Hepatic stellate cell (primary cell): ENCODE data around the gene HOXC13.

Experiments used
- DNase-seq: peaks from one replicate; pipeline ENCODE4 v3.0.0; 2011; ENCODE audit warnings: low spot score

HOXC13 gene

DNA sequence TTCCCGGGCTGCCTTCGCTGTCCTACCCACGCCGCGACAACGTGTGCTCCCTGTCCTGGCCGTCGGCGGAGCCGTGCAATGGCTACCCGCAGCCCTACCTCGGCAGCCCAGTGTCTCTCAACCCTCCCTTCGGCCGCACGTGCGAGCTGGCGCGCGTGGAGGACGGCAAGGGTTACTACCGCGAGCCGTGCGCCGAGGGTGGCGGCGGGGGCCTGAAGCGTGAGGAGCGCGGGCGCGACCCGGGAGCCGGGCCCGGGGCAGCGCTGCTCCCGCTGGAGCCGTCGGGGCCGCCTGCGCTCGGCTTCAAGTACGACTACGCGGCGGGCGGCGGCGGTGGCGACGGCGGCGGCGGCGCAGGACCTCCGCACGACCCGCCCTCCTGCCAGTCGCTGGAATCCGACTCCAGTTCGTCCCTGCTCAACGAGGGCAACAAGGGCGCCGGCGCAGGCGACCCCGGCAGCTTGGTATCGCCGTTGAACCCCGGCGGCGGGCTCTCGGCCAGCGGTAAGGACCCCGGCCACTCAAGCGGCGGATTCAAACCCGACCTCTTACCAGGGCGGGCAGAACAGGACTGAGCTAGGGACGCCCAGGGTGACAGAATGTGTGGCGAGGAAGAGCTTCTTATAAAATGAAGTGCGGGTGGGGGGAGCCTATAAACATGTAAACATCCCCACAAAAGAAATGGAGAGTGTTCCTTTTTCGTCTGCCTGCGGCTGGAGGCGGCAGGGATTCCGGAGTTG, 16.6 kb downstream of the HOXC13 start:
- DNase-seq = no peak

DNA sequence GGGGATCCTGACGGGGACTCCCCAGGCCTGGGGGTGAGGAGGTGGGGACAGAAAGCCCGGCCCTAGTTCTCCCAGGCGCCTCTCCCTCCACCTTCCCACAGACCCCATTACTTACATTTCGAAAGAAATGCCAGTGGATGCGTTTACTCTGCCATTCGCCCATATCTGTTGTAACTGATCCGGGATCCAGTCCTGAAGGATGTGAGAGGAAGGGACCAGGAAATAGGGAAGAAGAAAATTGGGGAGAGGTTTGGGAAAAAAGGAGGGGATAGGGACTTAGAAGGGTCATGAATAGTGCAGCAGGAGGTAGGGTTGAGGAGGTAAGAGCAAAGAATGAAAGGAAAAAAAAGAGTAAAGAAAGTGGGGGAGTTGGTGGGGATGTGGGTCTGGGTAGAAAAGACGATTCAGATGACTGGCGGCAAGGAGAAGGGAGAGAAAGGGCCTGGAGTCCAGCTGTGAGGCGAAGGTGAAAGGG, 17.2 kb downstream of the HOXC13 start:
- DNase-seq = no peak

DNA sequence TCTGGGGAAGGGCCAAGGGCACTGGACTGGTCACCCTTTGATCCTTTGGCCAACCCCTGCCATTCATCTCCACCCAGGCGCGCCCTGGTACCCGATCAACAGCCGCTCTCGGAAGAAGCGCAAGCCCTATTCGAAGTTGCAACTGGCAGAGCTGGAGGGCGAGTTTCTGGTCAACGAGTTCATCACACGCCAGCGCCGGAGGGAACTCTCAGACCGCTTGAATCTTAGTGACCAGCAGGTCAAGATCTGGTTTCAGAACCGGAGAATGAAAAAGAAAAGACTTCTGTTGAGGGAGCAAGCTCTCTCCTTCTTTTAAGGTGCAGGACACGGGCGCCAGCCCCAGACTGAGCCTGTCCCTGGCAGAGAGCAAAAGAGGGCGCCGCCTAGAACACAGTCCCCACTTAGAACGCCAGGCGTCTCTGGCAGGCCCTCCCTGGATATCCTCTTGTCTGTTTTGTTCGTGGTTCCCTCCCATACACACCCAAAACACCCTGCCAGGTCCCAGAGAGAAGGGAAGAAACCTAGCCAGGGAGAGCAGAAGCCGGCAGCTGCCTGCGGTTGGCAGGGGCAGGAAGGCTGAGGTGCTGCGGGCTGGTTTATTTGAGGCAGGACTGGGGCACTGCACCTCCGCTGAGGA, 17.7 kb downstream of the HOXC13 start:
- no peak for DNase-seq

DNA sequence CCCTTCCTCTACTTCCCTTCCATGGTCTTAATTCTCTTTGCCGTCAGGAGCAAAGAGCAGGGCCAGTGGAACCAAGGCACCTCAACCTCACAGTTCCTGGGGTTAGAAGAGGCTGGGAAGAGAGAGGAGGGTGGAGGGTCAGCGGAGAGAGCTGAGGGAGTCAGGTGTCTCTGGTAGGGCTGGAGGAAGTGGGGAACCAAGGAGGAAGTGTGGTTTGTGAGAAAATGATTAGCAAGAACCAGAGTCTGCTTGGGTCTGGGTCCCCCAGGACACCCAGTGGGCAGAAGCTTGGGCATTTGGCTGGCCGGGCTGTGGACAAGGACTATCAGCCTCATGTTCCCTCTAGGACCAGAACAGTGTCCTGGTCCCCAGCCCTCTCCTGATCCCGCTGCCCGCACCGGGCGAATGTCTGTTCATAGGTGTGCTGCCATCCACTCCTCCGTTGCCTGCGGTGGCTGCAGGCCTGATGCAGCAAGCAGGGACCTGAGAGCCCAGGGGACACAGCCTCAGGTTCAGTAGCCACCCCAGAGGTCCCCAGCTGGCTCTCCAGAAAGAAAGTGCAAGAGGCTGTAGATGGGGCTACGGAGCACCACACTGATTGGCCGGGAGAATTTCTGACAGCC, 18.4 kb downstream of the HOXC13 start:
- DNase-seq = no peak

DNA sequence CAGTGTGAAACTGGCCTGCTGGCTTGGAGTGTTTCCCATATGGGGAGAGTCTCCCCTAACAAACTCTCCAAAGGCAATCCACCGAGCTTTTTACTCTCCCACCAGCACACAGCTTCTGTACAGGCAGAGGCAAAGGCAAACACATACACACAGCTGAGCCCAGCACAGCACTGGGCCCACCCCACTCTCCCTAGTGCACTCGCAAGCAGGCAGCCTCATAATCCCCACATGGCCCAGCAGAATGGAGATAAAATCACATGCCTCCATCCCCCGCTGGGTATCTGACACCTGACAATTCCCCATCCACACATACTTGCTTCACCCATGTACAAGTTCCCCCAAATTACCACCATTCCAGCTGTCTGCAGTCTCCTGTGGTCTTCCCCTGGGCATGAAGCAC, 19.5 kb downstream of the HOXC13 start:
- DNase-seq = no peak

DNA sequence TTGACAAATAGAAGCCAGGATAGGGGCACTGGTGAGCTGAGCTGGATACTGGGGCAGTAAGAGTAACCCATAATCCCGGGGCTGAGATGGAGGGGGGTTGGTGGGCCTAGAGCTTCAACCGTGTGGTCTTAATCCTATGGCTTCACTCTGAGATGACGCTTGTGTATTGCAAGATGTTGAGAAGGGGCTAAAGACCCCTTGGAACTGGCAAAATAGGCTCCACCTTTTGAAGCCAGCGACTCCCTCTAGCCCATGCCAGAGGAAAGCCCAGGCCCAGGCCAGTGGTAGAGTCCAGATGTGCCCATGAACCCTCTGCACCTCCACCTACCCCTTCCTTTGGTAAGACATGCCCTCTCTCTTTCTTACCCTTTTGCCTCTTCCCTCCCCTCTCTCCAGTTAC, 20.7 kb downstream of the HOXC13 start:
- DNase-seq = no peak

DNA sequence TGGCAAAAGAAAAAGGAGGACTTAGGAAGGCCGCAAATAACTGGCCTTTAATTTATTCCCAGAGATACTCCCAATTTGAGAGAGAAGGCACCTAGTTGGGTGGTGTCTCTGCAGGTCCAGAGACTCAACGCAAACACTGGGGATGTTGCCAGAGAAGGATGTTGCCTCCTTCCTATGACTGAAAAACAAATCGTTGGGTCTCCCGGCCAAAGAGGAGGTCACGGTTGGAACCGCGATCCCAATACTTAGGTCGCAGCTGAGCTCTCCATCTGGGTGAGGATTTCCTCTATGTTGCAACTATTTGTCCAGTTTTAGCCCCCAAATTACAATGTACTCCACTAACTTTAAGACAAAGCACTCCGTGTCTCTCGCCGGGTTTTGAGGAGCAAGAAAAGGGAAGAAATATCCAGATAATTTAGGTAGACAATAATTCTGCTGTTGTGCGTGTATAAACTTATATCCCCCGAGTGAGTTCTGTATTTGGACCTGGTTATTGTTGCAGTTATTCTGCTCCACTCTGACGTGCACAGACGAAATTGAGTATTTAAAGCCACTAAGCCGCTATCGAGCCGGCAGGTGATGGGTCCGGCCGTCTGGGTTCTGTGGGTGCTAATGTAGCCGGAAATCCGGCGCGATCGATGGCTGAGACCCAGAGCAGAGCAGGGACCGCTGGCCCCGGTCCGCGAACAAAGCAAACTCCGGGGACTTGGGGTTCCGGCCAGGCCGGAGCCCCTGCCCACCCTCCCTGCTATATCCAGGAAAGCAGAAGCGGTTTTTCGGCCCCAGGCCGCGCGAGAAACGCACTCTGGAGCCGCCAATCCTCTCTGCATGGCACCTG, 21.8 kb downstream of the HOXC13 start:
- DNase-seq = no peak

DNA sequence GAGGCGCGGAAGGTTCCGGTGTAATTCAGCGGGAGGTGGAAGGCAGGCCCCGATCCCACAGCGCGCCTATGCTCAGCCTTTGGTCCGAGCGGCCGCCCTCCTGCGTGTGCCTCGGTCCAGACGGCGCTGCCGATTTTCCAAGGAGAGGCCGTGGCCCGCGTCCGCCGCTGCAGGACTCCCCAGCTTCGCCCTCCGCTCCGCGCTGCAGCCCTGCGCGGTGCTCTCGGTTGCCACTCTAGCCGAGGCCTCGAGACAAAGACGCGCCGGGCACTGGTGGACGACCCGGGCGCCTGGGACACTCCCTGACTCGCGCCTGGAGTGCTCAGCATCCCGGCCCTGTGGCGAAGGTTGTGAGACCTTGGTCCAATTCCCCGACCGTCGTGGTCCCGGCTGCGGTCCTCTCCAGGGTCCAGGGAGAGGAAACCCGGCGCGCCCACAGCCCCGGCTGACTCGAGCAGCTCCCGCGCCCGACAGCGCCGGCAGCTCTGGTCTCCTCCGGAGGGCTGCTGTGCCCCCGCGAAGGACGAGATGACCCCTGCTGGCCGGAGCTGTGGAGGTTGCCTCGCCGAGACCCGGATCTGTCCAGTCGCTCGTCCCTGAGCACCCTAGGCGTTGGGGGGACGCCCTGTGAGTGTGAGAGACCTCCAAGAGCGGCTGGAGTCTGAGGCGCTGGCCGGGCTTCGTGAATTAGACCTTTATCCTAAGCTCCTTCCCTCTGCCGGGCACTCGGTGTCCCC, 22.6 kb downstream of the HOXC13 start:
- no peak for DNase-seq

DNA sequence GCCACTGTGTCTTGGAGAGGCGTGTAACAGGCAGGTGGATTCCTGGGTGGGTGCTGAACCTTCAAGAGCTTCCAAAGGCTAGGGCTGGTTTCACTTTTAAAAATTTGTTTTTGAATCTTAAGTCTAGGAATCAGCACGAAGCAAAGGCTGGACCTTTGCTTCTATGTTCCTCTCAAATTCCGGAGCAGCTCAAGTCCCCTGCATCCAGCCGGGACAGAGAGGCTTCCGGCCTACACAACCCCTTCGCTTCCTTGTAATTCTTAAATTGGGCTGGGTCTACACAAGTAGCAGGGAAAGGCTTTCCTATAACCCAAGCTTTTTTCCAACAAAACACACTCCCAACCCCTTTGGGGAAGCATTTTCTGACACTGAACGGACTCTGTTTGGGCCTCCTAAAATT, 24.4 kb downstream of the HOXC13 start:
- DNase-seq = no peak

DNA sequence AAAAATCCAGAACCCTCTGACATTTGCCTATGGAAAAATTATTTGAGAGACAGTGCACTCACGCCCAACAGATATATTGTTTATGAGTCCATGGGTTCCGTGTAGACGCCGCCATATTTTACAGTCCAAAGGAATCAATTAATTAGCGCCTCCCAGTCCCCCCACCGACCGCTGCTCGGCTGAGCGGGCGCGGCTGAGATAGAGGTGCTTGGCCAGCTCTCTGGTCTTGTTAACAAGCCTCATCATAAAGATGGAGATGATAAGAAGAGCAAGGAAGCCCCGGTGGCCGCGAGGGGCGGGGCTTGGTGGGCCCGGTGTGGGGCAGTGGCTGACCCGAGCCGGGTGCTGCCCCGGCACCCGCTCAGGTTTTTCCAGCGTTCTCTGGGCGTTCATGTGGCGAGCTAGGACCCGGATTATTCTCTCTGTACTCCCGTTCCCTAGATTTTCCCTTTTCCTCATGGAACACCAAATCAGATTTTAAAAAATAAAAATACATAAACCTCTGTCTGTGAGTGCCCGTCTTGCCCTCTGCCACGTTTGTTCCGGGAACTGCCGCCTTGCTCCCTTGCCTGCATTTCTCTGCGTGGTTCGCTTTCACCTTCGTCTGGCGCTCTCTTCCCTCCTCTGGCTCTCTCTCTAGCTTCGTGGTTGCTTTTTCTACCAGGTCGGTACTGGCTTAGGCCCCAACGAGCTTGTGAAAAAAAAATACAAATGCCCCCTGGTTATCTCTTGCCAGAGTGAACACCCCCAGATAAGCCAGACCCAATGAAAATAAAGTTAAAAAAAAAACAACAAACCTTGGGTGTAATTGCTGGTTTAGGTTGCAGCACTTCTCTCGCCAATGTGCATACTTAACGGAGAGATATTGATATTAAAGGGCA, 25.0 kb downstream of the HOXC13 start:
- no peak for DNase-seq

DNA sequence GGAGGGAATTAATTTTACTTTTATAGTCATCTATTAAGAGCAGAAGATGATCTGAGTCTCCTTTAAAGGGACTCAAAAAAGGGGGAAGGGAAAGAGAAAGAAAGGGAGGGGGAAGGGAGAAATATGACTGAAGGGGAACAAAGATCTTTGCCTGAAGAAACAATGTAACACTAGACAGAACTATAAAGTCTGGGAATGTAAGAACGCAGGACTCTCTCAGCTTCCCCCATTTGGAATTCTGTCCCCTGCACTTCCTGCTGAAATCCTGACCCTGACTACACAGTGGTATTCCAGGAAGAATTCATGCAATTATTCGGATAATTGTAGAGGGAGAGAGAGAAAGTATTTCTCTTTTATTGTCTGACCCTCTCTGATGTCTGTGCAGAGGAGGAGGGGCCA, 25.7 kb downstream of the HOXC13 start:
- no peak for DNase-seq

DNA sequence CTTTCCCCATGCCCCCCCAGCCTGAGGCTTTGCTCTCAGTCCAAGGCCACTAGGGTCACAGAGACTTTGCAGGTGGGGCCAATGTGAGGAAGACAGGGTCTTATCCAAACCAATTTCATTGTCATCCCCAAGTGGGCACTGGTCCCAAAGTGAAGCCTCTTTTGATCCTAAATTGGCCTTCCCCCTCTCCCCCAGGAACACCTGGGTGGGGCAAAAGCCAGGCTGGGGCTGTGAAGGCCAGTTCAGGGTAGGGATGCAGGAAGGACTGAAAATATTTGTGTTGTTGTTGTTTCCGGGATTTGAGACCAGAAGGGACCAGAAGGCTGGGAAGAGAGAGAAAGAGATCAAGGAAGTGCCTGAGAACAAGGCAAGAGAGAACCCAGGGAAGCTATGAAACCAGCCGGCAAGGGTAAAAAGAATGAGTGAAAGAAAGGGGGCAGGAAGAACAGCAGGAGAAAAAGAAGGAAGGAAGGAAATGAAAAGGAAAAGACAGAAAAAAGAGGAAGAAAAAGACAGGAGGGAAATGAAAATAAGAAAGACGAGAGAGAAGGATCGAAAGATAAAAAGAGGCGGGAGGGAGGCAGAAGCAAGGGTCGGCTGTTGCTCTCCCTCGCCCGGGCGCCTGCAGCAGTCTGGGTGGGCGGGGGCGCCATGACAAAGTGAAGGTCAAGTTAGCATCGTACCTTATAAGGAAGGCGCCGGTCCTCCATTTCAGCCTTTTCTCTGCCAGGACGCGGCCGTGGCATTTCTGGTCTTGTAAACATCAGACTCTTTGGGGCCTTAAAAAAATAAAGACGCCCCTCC, 26.9 kb downstream of the HOXC13 start:
- no peak for DNase-seq

DNA sequence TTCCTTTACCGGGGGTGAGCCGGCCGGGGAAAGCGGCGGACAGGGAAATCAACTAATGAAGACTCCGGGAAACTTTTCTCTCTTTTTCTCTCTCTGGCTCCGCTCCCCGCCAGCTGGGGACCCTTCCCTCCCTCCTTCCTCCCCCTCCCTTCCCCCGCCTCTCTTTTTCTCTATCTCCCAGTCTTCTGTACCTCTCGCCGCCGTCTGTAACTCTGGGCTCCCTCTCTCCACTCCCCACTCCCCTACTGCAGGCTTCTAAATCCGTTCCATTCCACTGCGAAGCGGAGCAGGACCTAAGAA, 27.4 kb downstream of the HOXC13 start:
- no peak for DNase-seq

DNA sequence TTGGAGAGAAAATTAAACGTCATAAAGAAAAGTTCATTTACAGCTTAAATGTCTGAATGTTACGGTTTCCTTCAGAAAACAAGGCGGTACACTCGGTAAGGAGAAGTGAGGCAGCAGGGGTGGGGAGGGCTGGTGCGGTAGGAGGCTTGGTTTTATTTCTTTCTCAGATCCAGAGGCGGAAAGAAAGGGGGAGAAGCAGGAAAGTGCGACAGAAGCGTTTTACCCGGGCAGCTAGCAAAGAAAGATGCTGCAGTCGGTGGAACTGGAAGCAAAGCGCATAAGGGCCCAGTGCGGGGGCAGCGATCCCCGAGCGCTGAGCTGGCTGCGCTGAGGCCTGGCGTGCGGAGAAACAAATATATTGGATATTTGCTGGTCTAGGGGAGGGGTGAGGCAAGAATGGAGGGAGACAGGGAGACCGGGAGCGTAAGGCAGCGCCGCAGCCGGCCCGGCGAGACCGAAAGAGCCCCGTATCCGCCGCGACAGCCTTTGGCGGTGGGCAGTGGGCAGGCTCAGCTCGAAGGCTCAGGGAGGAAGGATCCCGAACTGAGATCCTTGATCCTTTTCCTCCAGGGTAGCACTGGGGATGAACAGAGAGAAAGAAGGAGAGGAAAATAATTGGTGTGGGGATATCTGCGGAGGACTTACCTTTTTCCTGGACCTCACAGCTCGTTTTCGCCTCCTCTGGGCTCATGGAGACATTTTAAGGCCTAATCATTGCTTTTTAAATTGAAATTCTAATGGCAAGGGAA, 27.9 kb downstream of the HOXC13 start:
- DNase-seq = no peak

DNA sequence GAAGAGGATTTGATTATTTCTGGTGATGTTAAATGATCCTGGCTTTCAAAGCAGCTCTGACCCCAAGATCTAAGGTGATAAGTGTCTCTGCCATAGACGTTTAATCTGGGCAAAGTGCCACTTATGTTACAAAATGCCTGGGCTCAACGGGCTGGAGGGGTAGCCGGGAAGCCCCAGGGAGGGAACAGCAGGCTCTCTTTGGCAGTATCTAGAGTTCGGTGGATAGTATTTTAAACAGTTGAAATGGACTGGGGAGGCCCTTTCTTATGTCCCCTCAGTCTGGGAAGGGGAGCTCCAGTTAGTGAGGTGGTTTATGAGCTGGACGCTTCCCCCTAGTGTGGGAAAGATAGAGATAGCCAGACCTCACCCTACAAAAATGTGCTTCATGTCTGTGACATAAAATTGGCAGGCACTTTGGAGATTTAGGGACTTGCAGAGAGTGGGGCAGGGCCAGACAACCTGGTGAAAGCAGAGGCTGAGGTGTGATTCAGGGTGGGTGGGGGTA, 28.8 kb downstream of the HOXC13 start:
- no peak for DNase-seq

DNA sequence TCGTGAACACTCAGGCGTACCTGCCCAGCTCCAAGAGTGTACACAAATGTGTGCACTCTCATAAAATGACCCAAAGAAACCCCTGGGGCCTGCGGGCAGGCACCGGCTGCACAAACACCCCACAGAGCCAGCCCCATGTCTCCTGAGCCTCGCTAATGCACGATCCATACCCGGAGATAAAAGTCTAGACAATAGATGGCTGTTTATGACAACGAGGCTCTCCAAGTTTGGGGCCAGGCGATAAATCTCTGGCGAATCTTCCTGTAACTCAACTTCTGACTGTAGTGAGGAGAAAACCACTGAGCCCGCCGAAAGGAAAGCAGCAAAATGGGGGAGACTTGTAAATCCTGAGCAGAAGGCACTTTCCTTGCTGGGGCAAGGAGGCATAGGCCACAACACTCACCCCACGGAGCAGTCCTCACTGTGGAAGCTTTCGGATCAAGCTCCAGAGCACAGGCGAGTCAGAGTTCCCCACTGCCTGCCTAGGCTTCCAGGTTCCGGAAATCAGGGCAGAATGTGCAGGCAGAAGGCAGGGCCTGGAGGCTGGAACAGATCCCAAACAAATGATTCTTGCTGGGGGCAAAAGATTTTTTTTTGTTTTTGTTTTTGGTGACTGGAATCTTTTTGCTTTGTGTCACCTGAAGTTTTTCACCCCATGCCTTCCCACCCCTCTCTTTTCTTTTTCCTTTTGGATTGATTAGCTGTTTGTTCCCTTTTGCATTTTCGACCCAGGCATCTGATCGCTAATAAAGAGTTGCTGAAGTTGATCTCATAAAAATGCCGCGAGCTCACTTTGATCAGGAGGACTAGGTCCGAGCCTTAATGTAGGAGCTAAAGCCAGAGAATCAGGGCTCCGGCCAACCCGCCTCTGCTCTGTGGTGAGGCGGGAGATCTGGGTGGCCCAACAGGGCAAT, 29.8 kb downstream of the HOXC13 start:
- DNase-seq = no peak

DNA sequence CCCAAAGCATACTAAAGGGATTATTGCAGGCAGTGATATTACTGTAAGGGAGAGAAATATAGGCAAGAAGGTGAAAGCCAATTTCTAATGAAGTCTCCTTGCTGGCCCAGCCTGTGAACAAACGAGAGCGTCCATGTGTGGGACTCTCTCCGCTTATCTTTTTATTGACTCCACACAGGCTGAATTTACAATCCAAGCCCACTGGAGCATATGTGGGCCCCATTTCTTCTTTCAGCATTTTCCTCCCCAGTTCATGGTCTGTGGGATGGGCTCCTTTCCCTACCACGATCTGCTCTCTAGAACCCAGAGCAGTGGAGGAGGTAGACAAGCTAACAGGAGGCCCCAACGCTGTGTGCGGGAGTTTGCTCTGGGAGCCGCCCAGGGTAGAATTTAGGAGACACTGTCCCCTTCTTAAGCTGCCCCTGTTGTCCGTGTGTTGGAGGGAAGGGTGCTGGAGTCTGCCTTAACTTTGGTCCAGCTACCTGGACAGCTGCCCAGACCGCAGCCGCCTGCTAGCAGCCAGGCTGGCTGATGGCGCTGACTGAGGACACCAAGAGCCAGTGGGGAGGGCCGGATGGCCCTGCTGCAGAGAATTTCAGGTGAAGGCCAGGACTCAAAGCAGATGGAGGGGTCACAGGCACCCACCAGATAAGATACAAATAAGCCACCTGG, 31.1 kb downstream of the HOXC13 start:
- DNase-seq = no peak

DNA sequence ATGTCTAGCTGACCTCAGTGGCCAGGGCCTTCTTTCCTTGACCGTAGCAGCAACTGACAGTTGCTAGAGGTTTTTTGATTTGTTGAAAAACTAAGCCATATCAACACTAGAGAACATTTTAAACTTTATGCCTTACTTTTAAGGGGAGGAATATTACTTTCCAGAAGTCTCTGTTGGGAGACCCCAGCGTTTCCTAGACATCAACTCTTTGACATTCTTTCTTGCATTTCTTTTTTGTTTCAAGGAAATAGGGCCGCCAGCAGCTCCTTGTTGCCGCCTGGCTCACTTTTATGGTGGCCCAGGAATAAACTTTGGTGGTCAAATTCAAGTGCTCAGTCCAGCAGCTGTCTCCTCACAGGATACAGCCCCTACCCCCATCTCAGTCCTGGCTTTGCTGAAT, 31.8 kb downstream of the HOXC13 start:
- no peak for DNase-seq
